ENCODE measurements around the gene FNBP1L.
A peak's percentile ranks its signal among the peaks of the same experiment; 100 is the strongest.

FNBP1L gene

DNA sequence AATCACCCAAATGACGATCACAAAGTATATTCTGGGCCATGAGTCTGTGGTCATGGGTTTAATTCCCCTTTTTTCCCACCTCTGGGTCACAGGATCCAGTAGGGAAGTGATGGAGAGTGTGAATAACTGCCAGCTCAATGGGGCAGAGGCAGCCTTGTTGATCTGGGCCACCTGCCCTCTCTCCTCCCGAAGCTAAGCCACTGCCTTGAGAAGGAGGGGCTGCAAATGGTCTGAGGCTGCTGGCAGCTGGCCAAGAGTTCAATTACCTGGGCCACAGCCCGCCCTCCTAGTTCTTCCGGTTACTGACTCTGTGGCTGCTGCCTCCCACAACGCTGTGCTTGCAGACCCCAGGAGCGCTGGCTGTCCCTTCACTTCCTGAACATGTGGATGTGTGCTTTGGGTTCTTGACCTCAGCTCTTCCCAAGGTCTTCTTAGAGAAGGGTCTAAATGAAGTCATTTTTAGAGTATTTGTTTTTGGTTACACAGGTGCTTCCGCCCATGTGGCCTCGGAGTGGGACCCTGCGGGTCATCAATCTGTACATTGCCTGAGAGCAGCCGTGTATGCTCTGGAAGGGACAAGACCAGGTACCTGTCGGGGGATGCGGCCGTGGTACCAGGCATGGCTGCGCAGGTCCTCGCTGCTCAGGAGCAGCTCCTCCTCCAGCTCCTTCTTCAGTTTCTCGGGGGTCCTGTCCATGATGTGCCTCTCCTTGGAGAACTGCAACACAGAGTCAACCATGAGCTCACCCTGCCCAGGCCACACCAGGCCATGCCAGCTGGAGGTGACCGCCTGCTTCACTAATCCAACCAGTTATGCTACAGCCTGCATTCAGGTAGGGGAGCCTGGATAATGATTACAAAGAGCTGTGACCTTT is 144.0 kb downstream of the FNBP1L start:
- TF ChIP-seq, protein P1, sequence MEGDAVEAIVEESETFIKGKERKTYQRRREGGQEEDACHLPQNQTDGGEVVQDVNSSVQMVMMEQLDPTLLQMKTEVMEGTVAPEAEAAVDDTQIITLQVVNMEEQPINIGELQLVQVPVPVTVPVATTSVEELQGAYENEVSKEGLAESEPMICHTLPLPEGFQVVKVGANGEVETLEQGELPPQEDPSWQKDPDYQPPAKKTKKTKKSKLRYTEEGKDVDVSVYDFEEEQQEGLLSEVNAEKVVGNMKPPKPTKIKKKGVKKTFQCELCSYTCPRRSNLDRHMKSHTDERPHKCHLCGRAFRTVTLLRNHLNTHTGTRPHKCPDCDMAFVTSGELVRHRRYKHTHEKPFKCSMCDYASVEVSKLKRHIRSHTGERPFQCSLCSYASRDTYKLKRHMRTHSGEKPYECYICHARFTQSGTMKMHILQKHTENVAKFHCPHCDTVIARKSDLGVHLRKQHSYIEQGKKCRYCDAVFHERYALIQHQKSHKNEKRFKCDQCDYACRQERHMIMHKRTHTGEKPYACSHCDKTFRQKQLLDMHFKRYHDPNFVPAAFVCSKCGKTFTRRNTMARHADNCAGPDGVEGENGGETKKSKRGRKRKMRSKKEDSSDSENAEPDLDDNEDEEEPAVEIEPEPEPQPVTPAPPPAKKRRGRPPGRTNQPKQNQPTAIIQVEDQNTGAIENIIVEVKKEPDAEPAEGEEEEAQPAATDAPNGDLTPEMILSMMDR (IDR thresholded peaks at IDR 0.05): no peak
- Mint-ChIP-seq H3K4me1 (peaks cover 46% of the 10 kb centered on the region), H3K27ac (peak overlapping the region; percentile 81), H3K4me3 (peak overlapping the region; percentile 26), H3K9me3 (no peaks in the 10 kb centered on the region), H3K27me3 (ENCODE audit: low read depth, poor library complexity) (no peaks in the 10 kb centered on the region), H3K36me3 (ENCODE audit: low read depth) (peaks cover 37% of the 10 kb centered on the region)
- peak; percentile 27 for DNase-seq

DNA sequence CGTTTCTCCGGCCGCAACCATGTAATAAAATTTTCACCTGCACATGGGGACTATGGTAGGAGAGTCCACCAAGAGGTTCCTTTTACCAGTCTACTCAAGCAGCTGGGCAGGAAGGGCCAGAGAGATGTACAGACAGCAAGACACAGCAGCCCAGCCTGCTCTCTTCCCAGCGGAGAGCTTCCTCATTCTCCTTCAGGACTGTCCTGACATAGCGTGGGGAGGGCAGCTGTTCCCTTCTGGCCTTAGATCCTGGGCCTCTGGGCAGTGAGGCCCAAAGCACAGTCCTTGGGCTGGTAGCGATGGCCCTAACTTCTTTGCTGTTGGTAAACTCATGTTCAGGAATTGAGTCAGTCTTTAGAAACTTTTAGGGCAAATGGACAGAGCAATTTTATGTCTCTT is 144.6 kb downstream of the FNBP1L start:
- Mint-ChIP-seq H3K27me3 (ENCODE audit: low read depth, poor library complexity) (peaks cover under 1% of the 10 kb centered on the region), H3K27ac (peak overlapping the region; percentile 69), H3K4me3 (no peak overlapping the region), H3K9me3 (no peaks in the 10 kb centered on the region), H3K4me1 (peaks cover 48% of the 10 kb centered on the region), H3K36me3 (ENCODE audit: low read depth) (peaks cover 30% of the 10 kb centered on the region)
- DNase-seq: no peak
- TF ChIP-seq, protein P1 (IDR thresholded peaks at IDR 0.05): no peak

DNA sequence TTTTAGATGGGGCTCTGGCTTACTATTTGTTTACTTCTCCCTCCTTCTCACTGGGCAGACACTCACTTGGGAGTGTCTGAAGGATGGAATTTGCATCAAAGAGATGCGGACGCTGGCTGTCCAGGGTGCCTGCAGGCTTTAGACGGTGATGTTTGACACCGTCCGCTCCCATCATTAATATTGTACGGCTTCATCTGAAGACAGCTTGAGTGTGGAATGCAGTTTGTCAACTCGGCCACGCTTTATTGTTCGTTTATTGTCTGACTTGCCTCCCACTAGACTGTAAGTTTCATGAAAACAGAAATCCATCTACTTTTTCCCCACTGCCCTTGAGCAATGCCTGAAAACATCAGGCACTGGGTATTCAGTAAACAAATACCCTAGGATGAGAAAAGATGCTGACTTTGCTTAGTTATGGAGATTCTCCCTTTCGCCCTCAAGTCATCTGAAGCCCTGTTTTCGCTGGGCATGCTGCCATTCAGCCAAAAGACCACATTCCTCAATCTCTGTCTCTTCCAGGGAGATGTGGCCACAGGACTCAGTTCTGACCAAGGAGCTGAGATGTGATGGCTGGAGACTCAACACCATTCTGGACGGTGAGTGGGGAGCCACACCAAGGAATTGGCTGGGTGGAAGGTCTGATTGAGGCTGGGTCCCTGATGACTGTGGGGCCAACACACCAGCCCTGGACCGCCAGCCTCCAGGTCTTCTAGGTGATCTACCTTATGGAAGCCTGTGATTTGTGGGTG is 146.1 kb downstream of the FNBP1L start:
- H3K36me3 Mint-ChIP-seq (ENCODE audit: low read depth): peaks cover 16% of the 10 kb centered on the region
- no peaks in the 10 kb centered on the region for H3K9me3 Mint-ChIP-seq
- no peak overlapping the region for H3K4me3 Mint-ChIP-seq
- no peak overlapping the region for H3K27ac Mint-ChIP-seq
- H3K27me3 Mint-ChIP-seq (ENCODE audit: low read depth, poor library complexity): peaks cover 5% of the 10 kb centered on the region
- H3K4me1 Mint-ChIP-seq: peaks cover 48% of the 10 kb centered on the region
- no peak for DNase-seq
- TF ChIP-seq, protein P1 (IDR thresholded peaks at IDR 0.05): no peak

DNA sequence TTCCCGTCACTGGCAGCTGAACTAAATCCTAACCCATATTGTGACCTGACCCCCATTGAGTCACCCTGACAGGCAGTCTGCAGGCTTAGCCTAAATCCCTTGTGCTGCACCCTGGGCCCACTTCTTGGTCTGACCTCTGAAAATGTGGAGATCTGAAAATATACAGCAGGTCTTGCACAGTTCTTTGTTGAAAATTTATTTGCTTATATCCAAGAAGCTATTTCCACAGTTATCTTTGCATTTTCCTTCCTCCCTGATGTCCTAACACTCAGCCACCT is 146.6 kb downstream of the FNBP1L start:
- peaks cover 48% of the 10 kb centered on the region for H3K4me1 Mint-ChIP-seq
- TF ChIP-seq, protein P1 (IDR thresholded peaks at IDR 0.05): no peak
- no peak overlapping the region for H3K4me3 Mint-ChIP-seq
- H3K27me3 Mint-ChIP-seq (ENCODE audit: low read depth, poor library complexity): peaks cover 5% of the 10 kb centered on the region
- no peak overlapping the region for H3K27ac Mint-ChIP-seq
- DNase-seq: no peak
- no peaks in the 10 kb centered on the region for H3K9me3 Mint-ChIP-seq
- H3K36me3 Mint-ChIP-seq (ENCODE audit: low read depth): peaks cover 10% of the 10 kb centered on the region

DNA sequence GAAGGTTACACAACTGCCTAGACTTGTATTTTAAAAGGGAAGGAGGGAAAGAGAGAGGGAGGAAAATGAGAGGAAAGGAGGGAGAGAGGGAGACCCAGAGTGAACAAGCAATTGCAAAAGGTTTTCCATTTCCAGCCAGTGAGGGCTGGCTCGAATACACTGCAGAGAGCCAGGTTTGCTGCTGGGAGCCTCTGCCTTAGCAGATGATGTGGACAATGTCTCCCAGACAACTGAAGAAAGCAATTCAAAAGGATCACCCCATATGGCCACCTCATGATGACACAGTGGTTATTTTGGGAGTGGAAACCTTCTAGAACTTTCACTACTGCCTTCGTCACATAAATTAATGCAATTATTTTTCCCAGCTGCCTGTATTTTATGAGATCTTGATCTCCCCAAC is 147.3 kb downstream of the FNBP1L start:
- TF ChIP-seq, protein P1 (IDR thresholded peaks at IDR 0.05): no peak
- no peaks in the 10 kb centered on the region for H3K9me3 Mint-ChIP-seq
- DNase-seq: no peak
- no peak overlapping the region for H3K4me3 Mint-ChIP-seq
- peaks cover 6% of the 10 kb centered on the region for H3K36me3 Mint-ChIP-seq (ENCODE audit: low read depth)
- H3K27ac Mint-ChIP-seq: no peak overlapping the region
- peaks cover 5% of the 10 kb centered on the region for H3K27me3 Mint-ChIP-seq (ENCODE audit: low read depth, poor library complexity)
- peaks cover 55% of the 10 kb centered on the region for H3K4me1 Mint-ChIP-seq
